Activated CD8-positive, alpha-beta memory T cell treated with anti-CD3 and anti-CD28 coated beads, Interleukin-2, amount 50 U/mL, for 48 hours (primary cell): Measurements from ENCODE around the gene VANGL2.

ENCODE experiments used
- DNase-seq: peaks from one replicate; pipeline ENCODE4 v3.0.0-alpha.2; 2020

The VANGL2 gene

DNA sequence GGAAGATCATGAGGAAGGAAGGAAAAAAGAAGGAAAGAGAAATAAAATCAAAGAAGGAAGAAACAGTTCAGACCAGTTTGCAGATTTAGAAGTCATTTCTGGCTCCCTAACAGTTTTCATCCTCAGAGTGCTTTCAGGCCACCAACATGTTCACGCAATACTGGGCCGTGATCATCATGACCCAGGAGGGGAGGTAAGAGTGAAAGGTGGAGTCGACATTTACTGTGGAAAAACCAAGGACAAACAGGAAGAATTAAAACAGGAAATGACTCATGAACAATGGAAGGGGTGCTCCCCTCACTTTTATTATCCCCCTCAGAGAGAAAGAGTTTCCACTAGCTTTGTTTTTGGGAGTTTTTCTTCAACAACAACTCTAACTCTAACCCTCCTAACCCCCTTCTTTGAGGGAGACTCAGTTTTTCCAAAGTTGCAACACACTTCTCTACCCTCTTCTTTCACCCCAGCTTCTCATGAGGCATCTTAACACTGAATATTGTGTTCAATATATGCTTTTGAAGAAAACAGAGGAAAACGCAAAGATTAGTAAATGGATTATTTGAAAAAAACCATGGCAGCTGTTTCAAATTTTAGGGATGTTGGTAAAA, 60.4 kb downstream of the VANGL2 start:
- no peak for DNase-seq

DNA sequence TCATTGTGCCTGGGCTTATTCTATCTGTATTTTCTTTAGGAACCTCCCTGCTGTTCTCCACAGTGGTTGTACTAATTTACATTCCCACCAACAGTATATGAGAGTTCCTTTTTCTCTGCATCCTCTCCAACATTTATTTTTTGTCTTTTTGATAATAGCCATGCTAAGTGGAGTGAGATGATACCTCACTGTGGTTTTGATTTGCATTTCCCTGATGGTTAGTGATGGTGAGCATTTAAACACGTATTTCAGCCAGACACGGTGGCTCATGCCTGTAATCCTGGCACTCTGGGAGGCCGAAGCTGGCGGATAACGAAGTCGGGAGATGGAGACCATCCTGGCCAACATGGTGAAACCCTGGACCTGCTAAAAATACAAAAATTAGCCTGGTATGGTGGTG, 64.8 kb downstream of the VANGL2 start:
- DNase-seq = no peak

- DNase-seq = no peak
These were observed 66.6 kb downstream of the VANGL2 start for GRCh38 chr1:160466961-160467360.

DNA sequence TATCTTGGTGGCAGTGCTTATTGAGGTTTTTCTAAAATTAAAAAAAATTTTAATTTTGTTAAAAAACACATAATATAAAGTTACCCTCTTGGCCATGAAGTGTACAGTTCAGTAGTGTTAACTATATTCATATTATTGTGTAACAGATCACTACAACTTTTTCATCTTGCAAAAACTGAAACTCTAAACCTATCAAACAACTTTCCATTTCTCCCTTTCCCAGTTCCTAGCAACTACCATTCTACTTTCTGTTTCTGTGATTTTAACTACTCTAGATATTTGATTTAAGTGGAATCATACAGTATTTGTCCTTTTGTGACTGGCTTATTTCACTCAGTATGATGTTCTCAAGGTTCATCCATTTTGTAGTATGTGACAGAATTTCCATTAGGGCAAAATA, 67.2 kb downstream of the VANGL2 start:
- no peak for DNase-seq

GRCh38 chr1:160471253-160471652, 70.9 kb downstream of the VANGL2 start:
- DNase-seq = no peak

DNA sequence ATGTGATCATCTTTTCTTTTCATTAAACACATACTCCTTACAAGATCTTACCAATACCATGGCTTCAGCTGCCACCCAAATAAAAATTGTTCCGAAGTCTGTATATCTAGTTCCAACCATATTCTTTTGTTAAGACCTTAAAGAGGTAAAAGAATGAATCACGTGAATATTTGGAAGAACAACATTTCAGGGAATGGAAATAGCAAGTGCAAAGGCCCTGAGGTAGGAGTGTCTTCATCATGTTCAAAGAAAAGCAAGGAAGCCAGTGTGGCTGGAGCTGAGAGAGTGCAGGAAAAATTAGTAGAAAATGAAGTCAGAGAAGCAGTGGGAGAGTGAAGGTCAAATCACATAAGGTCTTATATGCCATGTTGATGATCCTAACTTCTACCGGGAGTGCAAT, 71.7 kb downstream of the VANGL2 start:
- DNase-seq = no peak

- no peak for DNase-seq
These were observed 74.3 kb downstream of the VANGL2 start for GRCh38 chr1:160474392-160475242.
